GM20431 (cell line): ENCODE measurements around the gene EIF2D.
"Not testable (repeated sequence)": the region's sequence is repeated elsewhere in the genome, so short reads cannot be mapped to it uniquely, and the experiment has no call there.

Experiments used
- in situ Hi-C: fragments of 300-500 bp; cut with MseI, MboI; formaldehyde crosslinking; loops from one replicate; pipeline ENCODE4 v1.15.0; 2020; ENCODE audit warnings: low sequenced_read_pairs; ENCODE audit not compliant: unreplicated experiment

Gene EIF2D, protein sequence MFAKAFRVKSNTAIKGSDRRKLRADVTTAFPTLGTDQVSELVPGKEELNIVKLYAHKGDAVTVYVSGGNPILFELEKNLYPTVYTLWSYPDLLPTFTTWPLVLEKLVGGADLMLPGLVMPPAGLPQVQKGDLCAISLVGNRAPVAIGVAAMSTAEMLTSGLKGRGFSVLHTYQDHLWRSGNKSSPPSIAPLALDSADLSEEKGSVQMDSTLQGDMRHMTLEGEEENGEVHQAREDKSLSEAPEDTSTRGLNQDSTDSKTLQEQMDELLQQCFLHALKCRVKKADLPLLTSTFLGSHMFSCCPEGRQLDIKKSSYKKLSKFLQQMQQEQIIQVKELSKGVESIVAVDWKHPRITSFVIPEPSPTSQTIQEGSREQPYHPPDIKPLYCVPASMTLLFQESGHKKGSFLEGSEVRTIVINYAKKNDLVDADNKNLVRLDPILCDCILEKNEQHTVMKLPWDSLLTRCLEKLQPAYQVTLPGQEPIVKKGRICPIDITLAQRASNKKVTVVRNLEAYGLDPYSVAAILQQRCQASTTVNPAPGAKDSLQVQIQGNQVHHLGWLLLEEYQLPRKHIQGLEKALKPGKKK

DNA sequence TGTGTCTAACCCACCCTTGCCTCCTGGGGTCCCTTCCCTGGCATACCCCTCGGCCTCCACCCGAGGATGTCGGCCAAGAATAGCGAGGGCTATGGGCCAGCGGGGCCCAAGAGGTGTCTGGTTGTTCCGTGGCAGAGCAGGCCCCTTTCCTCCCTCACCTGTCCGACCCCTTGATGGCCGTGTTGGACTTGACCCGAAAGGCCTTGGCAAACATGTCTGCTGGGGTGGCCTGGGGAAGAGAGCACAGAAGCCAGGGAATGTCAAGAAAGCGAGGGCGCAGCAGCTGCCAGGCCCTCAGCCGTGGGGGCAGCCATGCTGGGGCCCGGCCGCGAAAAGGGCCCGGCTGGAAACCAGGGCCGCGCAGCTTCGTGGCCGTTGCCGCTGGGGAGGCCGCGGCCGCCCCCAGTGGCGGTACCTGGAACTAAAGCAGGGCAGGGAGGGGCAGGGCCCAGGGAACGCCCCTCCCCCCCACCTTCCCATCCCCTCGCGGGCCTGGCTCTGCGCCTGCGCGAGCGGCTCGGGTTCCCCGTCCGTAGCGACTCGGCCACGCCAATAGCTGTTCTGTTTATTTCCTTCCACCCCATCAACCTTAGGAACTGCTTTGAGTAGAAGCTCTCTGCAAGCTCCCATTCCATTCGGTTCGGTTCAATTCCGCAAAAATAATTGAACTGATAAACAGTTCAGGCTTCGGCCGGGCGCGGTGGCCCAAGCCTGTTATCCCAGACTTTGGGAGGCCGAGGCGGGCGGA is at the start of gene EIF2D:
TSS of gene EIF2D (minus strand) at position 337 of the 748 bp plus-strand sequence. CDS start at position 214, 123 bp downstream.
- in situ Hi-C loops, result no loop called here

DNA sequence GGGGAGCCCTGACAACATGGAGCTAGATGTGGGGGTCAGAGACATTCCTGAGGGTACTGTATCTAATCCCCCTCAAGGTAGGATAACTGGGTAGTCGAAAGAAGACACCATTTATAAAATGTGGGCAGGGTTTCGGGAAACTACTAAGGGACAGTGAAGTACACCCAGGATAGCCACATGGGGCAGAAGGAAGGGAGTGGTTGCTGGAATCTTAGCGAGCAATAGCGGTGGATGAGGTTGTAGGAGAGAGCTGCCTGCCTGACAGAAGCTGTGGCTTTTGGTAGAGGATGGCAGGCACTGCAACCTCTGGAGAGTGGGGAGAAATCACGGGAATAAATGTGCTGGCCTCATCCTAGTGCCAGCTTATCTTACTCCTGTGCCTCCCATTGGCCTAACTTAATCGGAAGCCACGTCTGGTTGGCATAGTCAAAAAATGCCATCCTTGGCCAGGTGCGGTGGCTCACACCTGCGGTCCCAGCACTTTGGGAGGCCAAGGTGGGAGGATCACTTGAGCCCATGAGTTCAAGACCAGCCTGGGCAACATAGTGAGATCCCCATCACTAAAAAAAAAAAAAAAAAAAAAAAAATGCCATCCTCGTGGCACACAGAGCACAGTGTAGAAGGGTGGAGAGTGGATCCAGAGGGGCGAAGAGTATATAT is 49.0 kb upstream of the EIF2D start:
- in situ Hi-C loops, result no loop called here

DNA sequence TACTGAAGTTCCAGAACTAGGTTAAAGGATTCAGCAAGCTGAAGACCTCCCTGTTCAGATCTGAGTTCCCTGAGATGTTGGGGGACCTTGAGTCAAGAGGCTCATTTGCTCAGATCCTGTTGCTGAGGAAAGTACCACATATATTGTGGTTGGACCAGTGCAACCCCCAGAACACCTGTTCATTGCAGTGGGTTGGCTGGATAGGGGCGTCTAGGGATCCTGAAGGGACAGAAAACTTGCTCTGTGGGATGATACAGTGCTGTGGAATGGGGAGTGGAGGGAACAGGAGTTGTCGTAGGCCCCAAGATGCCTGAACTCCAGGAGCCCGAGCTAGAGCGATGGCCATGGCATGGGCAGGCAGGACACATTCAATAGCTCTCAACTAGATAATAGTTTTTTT is 47.9 kb upstream of the EIF2D start:
- in situ Hi-C loops, result no loop called here

DNA sequence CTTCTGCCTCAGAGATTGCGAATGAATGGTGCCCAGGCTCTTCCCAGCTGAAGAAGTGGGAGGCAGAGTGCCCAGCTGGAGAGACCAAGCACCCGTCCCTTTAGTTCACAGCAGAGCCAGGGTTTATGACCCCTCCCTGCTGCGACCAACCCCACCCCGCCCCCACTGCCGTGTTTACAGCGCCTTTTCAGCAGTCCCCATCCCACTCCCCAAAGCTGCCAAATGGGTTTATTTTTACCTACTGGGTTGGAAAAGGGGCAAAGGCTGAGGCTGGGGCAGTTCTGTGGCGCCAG is 46.7 kb upstream of the EIF2D start:
- in situ Hi-C loops, result no loop called here

DNA sequence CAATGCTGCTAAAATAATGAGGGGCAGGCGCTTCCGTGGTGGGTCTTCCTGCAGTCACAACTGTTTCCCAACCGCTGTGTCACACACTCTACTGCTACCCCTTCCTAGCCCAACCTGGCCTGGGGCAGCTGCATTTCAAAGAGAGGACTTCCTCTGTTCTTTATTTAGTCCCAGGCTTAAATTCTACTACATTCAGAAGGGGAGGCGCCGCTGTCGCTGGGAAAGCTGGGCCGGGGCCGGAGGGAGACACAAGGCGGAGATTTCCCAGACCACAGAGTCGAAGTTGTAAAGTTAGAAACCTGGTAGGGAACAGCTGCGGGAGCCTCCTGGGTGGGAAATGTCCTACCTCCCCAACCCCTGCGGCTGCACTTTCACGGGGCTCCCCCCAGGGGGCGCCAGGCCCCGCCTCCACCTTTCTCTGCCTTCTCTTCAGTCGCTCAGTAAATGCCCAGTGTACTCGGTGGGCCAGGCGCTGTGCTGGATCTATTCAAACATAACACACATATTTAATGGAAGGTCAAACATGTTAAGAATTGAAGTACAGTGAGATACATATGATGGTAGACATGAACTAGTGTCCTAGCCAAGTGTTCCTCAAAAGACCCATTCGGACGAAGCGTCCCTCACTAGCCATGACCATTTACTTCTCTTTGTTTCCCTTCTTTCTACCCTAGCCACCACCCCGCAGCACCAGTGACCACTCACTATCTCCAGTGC is 46.2 kb upstream of the EIF2D start:
- in situ Hi-C loops, result no loop called here

DNA sequence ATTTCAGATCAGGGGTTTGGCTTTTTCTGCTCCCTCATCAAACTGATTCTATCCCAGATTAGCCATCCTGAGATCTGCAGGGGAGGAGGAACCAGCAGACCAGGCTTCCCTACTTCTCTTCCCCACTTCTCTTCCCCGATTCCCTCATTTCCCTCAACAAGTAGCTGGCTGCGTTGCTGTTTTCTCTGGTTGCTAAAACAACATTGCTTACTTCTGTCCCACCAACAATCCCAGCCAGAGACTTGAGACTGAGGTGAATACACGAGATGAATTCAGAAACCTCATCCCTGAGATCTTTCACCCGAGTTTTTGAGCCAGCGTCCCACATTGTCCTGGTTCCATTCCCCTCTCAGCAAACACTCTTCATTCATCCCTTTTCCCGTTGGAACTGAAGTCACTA is 45.5 kb upstream of the EIF2D start:
- in situ Hi-C loops, result no loop called here

DNA sequence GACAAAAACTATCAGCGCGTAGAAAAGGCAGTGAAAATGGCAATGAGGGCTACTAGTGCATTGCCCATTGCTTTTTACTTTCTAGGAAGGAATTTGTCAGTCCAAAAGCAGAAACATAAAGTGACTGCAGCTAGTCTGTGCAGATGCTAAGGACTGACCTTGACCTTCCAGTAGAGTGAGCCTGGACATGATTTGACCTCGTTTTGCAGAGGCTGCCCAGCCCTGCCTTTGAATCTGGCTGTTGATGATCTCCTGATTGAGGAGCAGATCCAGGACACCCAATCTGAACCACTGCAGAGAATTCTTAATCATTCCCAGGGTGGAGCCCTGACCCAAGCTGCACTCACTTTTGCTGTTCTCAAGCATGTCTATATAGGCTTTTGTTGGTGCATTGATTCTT is 44.7 kb upstream of the EIF2D start:
- in situ Hi-C loops, result no loop called here

DNA sequence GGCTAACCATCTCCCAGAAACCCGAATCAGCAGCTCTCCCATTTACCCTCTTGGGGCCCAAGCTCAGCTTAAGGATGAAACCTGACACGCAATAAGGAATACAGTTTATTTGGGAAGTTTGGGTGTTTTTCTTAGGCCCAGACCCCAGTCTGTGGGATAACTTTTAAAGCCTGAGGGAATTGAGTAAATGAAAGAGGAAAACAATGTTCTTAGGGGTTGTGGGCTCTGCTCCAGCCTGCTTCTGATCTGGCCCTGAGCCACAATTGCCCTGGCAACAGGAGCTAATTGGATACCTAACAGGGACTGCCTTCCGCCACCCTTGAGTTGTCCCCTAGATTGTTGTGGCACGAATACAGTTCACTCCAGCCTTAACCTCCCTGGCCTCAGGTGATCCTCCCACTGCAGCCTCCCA is 43.2 kb upstream of the EIF2D start:
- in situ Hi-C loops, result no loop called here

DNA sequence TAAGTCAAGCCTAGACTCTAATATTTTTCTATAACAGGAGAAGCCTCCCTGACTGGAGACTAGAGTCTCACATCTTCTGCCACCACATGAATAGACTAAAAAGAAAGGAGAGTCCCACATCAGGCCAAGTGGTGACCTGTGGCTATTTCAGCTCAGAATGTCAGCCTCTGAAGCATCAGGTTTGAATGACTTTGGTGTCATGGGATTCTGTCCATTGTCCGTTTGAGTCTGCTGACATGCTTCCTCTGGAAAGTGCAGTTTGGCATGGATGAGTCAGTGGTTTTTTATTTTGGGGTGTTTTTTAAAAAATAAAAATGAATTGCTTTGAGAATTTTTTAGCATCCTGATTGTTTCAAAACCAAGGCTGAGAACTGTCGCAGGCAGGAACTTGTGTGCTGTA is 42.6 kb upstream of the EIF2D start:
- in situ Hi-C loops, result no loop called here

DNA sequence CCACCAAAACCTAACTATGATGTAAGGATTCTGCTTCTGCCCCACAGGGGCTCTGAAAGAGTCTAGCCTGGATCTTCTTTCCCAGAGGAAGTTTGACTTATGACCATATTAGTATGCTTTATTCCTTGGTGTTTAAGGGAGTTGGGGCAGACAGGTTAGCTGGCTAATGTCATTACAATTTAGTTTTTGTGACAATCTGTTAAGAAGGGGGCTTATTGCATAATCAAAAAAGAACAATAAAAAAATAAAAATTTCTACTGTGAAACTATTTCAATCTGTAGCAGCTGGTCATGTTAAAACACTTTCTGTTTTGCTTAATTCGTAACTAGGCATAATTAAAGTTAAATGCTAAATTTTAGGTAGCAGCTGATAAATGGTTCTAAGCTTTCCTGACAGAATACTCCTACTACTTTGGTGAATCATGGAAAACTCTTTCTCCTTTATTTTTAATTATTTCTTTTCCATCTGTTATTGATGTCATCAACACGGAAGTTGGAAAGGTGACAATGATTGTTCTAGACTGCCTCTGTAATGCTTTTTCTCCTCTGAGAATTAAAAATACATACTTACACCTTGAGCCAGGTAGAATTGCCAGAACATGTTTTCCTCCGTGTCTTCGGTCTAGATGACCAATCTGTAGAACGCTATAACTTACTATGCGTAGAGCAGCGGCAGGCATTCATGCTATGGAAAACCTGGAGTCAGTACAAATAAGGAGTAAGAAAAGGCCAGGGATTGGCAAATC is 41.6 kb upstream of the EIF2D start:
- in situ Hi-C loops, result no loop called here

DNA sequence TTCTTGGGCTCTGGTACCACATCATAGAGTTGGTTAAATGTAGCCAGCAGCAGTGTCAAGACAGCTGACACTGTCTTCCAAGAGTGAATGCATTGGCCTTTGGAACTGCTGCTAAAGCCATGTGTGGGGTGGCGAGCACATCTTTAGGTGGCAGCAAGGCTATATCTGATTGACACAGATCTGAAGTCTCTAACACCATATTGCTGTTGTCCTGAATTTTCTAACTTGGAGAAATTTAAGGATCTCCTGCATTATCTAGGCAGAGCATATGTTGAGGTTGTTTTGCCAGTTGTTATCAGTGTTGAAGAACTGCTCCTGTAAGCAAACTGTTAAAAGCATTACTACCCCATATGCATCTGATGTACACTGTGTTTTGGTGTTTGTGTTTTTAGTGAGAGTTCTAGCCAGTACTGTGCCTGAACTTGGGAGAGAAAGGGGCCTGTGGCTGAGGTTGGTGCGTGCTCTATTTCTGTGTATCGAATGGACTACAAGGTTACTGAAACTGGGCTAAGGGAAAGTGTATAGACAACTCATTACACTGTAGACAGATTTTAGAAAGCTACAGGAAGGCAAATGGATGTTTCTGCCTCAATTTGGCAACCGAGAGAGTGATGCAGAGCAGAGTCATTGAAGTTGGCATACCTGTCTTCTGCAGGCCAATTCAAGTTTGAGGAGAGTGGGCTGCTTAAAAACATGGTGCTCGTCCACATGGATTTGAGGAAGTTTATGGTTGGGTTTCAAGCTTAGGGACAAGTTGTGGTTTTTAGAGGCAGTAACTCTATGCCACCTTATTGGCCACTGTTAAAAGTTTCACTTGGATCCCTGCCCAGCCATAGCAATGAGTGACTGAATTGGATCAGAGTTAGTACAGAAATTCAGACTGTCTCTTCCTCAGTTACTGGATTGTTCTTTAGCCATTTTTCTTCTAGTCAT is 40.0 kb upstream of the EIF2D start:
- in situ Hi-C loops, result no loop called here

DNA sequence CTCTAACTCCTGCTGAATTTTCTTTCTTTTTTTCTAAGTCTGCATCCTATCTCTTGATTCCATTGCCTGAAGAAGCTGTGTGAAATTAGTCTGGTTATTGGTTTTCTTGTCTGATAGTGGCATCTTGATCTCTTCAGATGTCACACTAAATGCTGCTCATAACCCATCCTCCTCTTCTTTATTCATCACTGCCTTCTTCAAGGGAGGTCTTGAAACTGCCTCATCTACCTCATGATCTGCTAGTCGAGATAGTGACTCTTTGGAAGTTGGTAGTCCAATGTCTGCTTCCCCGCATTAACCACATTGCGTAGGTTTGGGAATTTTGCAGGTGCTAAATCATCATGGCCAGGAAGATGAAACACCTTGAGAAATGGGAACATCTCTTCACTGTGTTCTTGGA is 38.7 kb upstream of the EIF2D start:
- in situ Hi-C loops, result no loop called here

DNA sequence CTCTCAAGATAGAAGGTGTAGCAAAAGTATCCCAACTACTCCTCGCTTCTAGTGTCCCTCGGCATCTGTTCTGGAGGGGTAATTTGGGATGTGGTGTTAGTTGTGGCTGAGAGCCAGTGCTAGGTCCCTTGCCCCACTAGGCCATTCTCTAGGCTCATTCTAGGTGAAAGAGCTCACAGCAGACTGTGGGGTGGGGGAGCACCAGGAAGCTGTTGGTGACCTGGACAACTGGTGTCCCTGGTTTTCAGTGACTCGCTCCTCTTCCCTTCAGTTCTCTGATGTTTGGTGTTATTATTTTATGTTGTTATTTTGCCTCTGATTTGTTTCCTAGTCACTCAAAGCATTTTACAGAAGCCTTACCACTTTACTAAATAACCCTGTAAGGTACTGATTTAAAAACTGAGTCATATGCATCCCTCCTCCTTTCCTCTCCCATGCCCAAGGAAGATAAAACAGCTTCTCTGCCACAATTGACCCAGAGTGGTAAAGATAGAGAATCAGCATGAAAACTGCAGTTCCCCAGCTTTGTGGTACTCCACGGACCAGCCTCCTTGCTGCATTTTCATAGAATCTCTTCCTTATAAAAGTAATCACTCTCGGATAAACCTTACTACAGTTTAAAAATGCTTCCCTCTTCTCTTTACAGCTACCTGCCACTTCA is 37.1 kb upstream of the EIF2D start:
- in situ Hi-C loops, result no loop called here

DNA sequence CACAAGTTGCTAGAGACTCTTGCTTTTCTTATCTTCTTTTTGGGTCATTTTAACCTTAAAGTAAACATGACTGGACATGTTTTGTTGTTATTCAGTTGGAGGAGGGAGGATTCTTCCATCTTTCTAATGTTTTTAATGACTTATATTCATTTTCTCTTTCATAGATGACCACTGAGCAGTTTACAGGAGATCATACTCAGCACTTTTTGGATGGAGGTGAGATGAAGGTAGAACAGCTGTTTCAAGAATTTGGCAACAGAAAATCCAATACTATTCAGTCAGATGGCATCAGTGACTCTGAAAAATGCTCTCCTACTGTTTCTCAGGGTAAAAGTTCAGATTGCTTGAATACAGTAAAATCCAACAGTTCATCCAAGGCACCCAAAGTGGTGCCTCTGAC is 35.0 kb upstream of the EIF2D start:
- in situ Hi-C loops, result no loop called here

DNA sequence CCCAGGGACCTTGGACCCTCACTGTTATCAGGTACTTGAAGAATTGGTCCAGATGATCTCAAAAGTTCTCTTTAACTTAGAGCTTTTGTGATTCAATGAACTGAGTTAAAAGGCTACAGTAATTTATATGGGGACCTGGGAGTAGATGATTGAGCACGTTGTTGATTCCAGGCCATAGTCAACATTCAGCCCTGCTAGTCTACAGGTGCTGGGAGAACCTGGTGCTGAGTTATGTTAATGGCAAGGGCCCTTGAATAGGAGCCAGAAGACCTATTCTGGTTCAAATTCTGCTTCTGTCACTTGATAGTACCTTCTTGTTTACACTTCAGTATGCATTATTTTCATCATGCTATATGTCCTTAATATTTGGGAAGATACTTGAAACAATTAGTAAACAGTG is 34.2 kb upstream of the EIF2D start:
- in situ Hi-C loops, result no loop called here

DNA sequence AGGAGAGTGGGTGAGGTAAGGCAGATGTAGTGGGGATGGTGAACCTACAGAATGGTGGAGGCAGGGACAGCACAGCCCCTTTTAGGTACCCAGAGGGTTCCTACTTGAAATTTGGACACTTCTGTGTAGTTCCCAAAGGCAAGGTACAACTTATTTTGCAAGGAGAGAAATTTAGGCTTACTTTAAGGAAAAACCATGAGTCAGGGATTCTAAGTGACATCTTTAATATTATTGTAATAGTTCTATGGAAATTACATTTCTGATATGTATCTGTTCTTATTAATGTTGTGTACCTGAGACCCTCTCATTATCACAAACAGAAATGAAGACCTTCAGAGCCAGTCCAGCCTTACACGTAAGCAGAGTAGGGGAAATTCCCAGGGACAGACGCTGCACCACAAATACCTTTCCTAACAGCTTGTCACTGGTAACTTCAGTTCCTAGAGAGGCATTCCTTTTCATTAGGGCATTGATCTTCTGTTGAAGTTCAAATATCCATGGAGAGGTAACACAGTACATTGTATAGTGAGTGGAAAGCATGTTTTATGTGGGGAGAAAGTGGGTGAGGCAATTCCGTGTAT is 30.9 kb upstream of the EIF2D start:
- in situ Hi-C loops, result no loop called here

DNA sequence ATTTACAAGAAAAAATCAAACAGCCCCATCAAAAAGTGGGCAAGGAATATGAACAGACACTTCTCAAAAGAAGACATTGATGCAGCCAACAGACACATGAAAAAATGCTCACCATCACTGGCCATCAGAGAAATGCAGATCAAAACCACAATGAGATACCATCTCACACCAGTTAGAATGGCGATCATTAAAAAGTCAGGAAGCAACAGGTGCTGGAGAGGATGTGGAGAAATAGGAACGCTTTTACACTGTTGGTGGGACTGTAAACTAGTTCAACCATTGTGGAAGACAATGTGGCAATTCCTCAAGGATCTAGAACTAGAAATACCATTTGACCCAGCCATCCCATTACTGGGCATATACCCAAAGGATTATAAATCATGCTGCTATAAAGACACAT is 29.8 kb upstream of the EIF2D start:
- in situ Hi-C loops, result not testable (repeated sequence)

DNA sequence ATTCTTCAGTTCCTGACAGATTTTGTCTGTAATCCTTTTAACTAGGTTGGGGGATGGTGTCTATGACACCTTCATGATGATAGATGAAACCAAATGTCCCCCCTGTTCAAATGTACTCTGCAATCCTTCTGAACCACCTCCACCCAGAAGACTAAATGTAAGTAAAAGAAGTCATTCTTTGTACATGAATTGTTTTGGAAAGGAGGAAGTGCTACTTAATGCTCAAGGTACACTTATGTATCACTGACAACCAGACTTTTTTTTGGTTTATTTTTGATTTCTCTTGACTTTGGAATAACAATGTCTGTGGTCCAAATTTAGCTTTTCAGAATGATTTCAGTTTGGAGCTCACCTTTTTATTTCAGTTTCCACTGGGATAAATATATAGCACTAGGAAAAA is 25.3 kb upstream of the EIF2D start:
- in situ Hi-C loops, result no loop called here
